SK-N-SH (cell line): ENCODE results near the gene SUCLG2. TPM values are rescaled to one million over a fixed set of nuclear protein-coding genes. Genes with fewer than 3 reads are reported as not detected.

Experiments used
- CTCF ChIA-PET: fragments of 300-600, 350-600 bp; formaldehyde crosslinking; extraction: SDS; loops from one replicate; lab custom pipeline; 2021; lab: Yijun Ruan, JAX
- POLR2A ChIA-PET: fragments of 350-600 bp; sonication (Branson Sonifier 250); formaldehyde crosslinking; extraction: SDS; loops from one replicate; lab custom pipeline; 2020; ENCODE audit warnings: antibody characterized with exemption, inconsistent platforms; lab: Yijun Ruan, JAX
- DNase-seq: peaks from one replicate; pipeline ENCODE4 v3.0.0; 2012
- H2AFZ ChIP-seq: fragments of 200-600 bp; sonication (generic); 2 replicates; pipeline ENCODE4 v1.8.1; 2016; ENCODE audit warnings: antibody characterized with exemption, mild to moderate bottlenecking, low read depth
- H3F3A ChIP-seq: fragments of 200-600 bp; sonication (generic); replicated peaks from 2 replicates; pipeline ENCODE3; 2016; ENCODE audit warnings: antibody characterized with exemption, mild to moderate bottlenecking; ENCODE audit not compliant: insufficient read depth
- H3K27ac ChIP-seq, 2 experiments: fragments of 200-500 bp in 1 of 2; fragments of 200-600 bp in 1 of 2; sonication (Bioruptor generic) in 1 of 2; sonication (generic), shearing (Covaris generic) in 1 of 2; 2 replicates each; pipeline versions ENCODE4 v1.5.1 to v1.6.1; 2014 to 2016; ENCODE audit warnings: low read depth in 2 of 2, inconsistent platforms in 1 of 2, low read length in 1 of 2, mild to moderate bottlenecking in 1 of 2, mixed read lengths in 1 of 2
- H3K27me3 ChIP-seq: fragments of 200-600 bp; sonication (generic), shearing (Covaris generic); 2 replicates; pipeline ENCODE4 v1.6.1; 2016; ENCODE audit warnings: mixed run types; ENCODE audit not compliant: insufficient read depth
- H3K36me3 ChIP-seq, 2 experiments: fragments of 200-500 bp in 1 of 2; fragments of 200-600 bp in 1 of 2; sonication (Bioruptor generic) in 1 of 2; sonication (generic) in 1 of 2; replicated peaks in 1 of 2; 2 replicates each; pipeline versions ENCODE3 to v1.5.1; 2014 to 2016; ENCODE audit warnings: low read length in 1 of 2, mild to moderate bottlenecking in 1 of 2; ENCODE audit not compliant: insufficient read depth in 2 of 2, control insufficient read depth in 1 of 2
- H3K4me1 ChIP-seq, 2 experiments: fragments of 200-500 bp in 1 of 2; fragments of 200-600 bp in 1 of 2; sonication (Bioruptor generic) in 1 of 2; sonication (generic), shearing (Covaris generic) in 1 of 2; 2 replicates each; pipeline versions ENCODE4 v1.5.1 to v1.6.1; 2014 to 2016; ENCODE audit warnings: low read depth in 1 of 2, low read length in 1 of 2, mixed run types in 1 of 2; ENCODE audit not compliant: insufficient read depth in 2 of 2, control insufficient read depth in 1 of 2
- H3K4me2 ChIP-seq: fragments of 200-600 bp; sonication (generic), shearing (Covaris generic); 2 replicates; pipeline ENCODE4 v1.6.1; 2017; ENCODE audit warnings: mixed run types
- H3K4me3 ChIP-seq, 2 experiments: fragments of 200-500 bp in 1 of 2; fragments of 200-600 bp in 1 of 2; sonication (Bioruptor generic) in 1 of 2; sonication (generic), shearing (Covaris generic) in 1 of 2; 2 replicates each; pipeline versions ENCODE4 v1.5.1 to v1.8.1; 2014 to 2016; ENCODE audit warnings: low read depth in 2 of 2, inconsistent platforms in 1 of 2, low read length in 1 of 2, mild to moderate bottlenecking in 1 of 2, mixed read lengths in 1 of 2, moderate library complexity in 1 of 2
- H3K79me2 ChIP-seq: fragments of 200-600 bp; sonication (generic); 2 replicates; pipeline ENCODE4 v1.8.1; 2017; ENCODE audit warnings: mild to moderate bottlenecking; ENCODE audit not compliant: insufficient read depth
- H3K9ac ChIP-seq: fragments of 200-600 bp; sonication (generic); 2 replicates; pipeline ENCODE4 v1.6.1; 2017; ENCODE audit warnings: mixed run types
- H3K9me2 ChIP-seq: fragments of 200-600 bp; sonication (generic); 2 replicates; pipeline ENCODE4 v1.6.1; 2017; ENCODE audit warnings: mixed run types
- H3K9me3 ChIP-seq: fragments of 200-600 bp; sonication (generic); 2 replicates; pipeline ENCODE4 v1.6.1; 2017; ENCODE audit warnings: mixed run types, mild to moderate bottlenecking, moderate library complexity
- H4K20me1 ChIP-seq: fragments of 200-600 bp; sonication (generic); 2 replicates; pipeline ENCODE4 v1.6.1; 2017; ENCODE audit warnings: mild to moderate bottlenecking, mixed run types; ENCODE audit not compliant: insufficient read depth
- CHD2 ChIP-seq: fragments of 150-350 bp; IDR thresholded peaks from 2 replicates; pipeline ENCODE4 v1.6.1; 2018; ENCODE audit warnings: low read length; ENCODE audit not compliant: partially characterized antibody
- ELF1 ChIP-seq: IDR thresholded peaks from 2 replicates; pipeline ENCODE4 v1.4.0; 2012
- EZH2phosphoT487 ChIP-seq: fragments of 200-600 bp; sonication (generic); IDR thresholded peaks from 2 replicates; pipeline ENCODE4 v1.6.1; 2017; ENCODE audit warnings: low read depth, mixed run types, mild to moderate bottlenecking, antibody characterized with exemption, moderate library complexity, borderline replicate concordance
- GATA2 ChIP-seq: sonication (generic); formaldehyde crosslinking; IDR thresholded peaks from 2 replicates; pipeline ENCODE4 v1.5.0; 2020; ENCODE audit warnings: mild to moderate bottlenecking, missing genetic modification reagents
- MEF2A ChIP-seq: IDR thresholded peaks from 2 replicates; pipeline ENCODE4 v1.4.0; 2012; ENCODE audit warnings: low read depth, borderline replicate concordance
- NFIC ChIP-seq: IDR thresholded peaks from 2 replicates; pipeline ENCODE4 v1.4.0; 2012; ENCODE audit warnings: borderline replicate concordance
- POLR2AphosphoS5 ChIP-seq: IDR thresholded peaks from 2 replicates; pipeline ENCODE4 v1.6.1; 2012; ENCODE audit warnings: low read depth, low read length
- RCOR1 ChIP-seq: fragments of 150-350 bp; IDR thresholded peaks from 2 replicates; pipeline ENCODE4 v1.6.1; 2017; ENCODE audit warnings: antibody characterized with exemption, low read length
- RFX5 ChIP-seq: IDR thresholded peaks from 2 replicates; pipeline ENCODE4 v1.6.1; 2012; ENCODE audit warnings: mild to moderate bottlenecking, improper control_type of control experiment, low read length
- SIN3A ChIP-seq: IDR thresholded peaks from 2 replicates; pipeline ENCODE4 v1.6.1; 2012; ENCODE audit warnings: low read depth, mild to moderate bottlenecking, low read length, moderate library complexity, borderline replicate concordance
- SMC3 ChIP-seq: IDR thresholded peaks from 2 replicates; pipeline ENCODE4 v1.6.1; 2012; ENCODE audit warnings: low read depth, low read length, improper control_type of control experiment
- YY1 ChIP-seq: IDR thresholded peaks from 2 replicates; pipeline ENCODE4 v1.4.0; 2012; ENCODE audit warnings: low read depth, mild to moderate bottlenecking
- WGBS: methylation state at CpG from one replicate; pipeline ENCODE4 v1.1.6; 2017; ENCODE audit warnings: low lambda C conversion rate; 5-methylcytosine and 5-hydroxymethylcytosine counted together
- polyA plus RNA-seq, 3 experiments: library from polyadenylated mRNA; depleted of rRNA; stranded (reverse); fragments of >200 nt; gene quantifications; 2 replicates each; pipeline ENCODE4 v1.2.3, GENCODE V29; 2012
- TF ChIP-seq, protein P1 (sequence below): IDR thresholded peaks from 2 replicates; pipeline ENCODE4 v1.6.1; 2012; ENCODE audit warnings: mild to moderate bottlenecking, low read depth, low read length, moderate library complexity
- TF ChIP-seq, protein P2 (sequence below): fragments of 150-350 bp; IDR thresholded peaks from 2 replicates; pipeline ENCODE4 v1.6.1; 2017; ENCODE audit warnings: antibody characterized with exemption, low read length, low read depth, borderline replicate concordance
- TF ChIP-seq, protein P3 (sequence below): fragments of 150-350 bp; IDR thresholded peaks from 2 replicates; pipeline ENCODE4 v1.6.1; 2016; ENCODE audit warnings: mild to moderate bottlenecking, low read depth, low read length
- TF ChIP-seq, protein P4 (sequence below): IDR thresholded peaks from 2 replicates; pipeline ENCODE4; 2012
- TF ChIP-seq, protein P5 (sequence below): IDR thresholded peaks from 2 replicates; pipeline ENCODE4 v1.4.0; 2012; ENCODE audit warnings: low read depth, borderline replicate concordance

SUCLG2 gene
- polyA plus RNA-seq, 1 of the 3 experiments (the other 2 are of a cell fraction) = 20.2 TPM

DNA sequence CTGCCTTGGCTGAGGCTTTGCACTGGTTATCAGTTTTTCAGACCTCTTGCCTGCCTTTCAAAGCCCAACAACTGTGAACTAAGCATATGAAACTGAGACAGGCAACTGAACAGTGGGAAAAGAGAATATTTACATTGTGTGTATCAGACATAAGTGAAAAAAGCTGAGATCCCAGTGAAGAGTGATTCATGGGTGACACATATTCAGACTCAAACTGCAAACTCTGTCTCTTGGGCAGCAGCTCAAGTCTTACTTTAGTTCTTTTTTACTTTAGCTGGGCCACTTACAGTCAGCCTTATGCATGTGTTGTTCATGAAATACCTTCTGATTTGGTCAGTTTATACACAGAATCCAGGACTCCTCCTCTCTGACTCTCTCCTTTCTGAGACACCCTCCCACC lies 19.2 kb downstream of the SUCLG2 start (continued):
- TF ChIP-seq GATA2 (CRISPR knock-in tag) = no peak
- TF ChIP-seq CHD2 = no peak
- TF ChIP-seq, protein P1, sequence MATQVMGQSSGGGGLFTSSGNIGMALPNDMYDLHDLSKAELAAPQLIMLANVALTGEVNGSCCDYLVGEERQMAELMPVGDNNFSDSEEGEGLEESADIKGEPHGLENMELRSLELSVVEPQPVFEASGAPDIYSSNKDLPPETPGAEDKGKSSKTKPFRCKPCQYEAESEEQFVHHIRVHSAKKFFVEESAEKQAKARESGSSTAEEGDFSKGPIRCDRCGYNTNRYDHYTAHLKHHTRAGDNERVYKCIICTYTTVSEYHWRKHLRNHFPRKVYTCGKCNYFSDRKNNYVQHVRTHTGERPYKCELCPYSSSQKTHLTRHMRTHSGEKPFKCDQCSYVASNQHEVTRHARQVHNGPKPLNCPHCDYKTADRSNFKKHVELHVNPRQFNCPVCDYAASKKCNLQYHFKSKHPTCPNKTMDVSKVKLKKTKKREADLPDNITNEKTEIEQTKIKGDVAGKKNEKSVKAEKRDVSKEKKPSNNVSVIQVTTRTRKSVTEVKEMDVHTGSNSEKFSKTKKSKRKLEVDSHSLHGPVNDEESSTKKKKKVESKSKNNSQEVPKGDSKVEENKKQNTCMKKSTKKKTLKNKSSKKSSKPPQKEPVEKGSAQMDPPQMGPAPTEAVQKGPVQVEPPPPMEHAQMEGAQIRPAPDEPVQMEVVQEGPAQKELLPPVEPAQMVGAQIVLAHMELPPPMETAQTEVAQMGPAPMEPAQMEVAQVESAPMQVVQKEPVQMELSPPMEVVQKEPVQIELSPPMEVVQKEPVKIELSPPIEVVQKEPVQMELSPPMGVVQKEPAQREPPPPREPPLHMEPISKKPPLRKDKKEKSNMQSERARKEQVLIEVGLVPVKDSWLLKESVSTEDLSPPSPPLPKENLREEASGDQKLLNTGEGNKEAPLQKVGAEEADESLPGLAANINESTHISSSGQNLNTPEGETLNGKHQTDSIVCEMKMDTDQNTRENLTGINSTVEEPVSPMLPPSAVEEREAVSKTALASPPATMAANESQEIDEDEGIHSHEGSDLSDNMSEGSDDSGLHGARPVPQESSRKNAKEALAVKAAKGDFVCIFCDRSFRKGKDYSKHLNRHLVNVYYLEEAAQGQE = no peak
- TF ChIP-seq YY1 = no peak

DNA sequence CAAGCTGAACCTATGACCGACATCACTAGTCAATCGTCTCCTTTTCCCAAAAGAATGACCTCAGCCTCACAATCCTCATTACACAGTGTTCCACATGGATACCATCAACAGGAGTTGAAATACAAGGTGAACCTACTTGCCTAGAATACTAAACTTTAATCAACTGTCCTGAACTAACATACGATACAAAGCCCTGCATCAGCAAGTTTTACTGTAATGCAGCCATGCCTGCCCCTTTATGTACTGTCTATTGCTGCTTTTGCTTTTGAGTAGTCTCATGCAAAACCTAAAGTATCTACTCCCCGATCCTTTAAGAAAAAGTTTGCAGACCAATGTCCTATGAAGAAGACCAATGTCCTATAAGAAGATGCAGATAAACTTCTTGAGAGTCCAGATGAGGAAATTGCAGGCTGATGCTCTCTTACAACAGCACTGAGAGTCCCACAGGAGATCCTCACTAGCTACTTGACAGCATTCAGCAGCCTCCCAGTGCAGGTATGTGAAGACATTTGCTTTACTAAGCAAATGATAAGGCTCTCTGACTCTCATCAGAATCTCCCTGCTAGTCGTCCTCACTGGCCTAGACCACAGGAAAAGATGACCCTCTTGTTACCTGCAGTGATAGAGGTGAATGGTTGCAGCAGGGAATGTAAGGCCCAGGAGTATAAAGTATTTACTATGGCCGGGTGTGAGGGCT lies 23.6 kb downstream of the SUCLG2 start:
- H4K20me1 ChIP-seq = 0 out of 2 replicates have a peak, but pooled peaks cover 5% of the 10 kb centered on the region
- H2AFZ ChIP-seq = no peak overlapping the region
- no peak overlapping the region for H3K9ac ChIP-seq
- H3K9me3 ChIP-seq = no peaks in the 10 kb centered on the region
- no peak overlapping the region for H3K4me3 ChIP-seq
- no peak for DNase-seq
- H3K79me2 ChIP-seq = peaks cover 73% of the 10 kb centered on the region
- peaks cover 13% of the 10 kb centered on the region for H3F3A ChIP-seq
- ChIA-PET CTCF (no interaction called here), POLR2A (no interaction called here)
- no peak overlapping the region for H3K27ac ChIP-seq
- 88% methylated on average over 5 of the region's 6 CpGs for WGBS
- TF ChIP-seq, protein P1 = no peak
- no peak for TF ChIP-seq MEF2A
- TF ChIP-seq ELF1 = no peak
- TF ChIP-seq POLR2AphosphoS5 = no peak
- no peak for TF ChIP-seq RFX5
- TF ChIP-seq, protein P2, sequence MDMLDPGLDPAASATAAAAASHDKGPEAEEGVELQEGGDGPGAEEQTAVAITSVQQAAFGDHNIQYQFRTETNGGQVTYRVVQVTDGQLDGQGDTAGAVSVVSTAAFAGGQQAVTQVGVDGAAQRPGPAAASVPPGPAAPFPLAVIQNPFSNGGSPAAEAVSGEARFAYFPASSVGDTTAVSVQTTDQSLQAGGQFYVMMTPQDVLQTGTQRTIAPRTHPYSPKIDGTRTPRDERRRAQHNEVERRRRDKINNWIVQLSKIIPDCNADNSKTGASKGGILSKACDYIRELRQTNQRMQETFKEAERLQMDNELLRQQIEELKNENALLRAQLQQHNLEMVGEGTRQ = no peak
- TF ChIP-seq, protein P3, sequence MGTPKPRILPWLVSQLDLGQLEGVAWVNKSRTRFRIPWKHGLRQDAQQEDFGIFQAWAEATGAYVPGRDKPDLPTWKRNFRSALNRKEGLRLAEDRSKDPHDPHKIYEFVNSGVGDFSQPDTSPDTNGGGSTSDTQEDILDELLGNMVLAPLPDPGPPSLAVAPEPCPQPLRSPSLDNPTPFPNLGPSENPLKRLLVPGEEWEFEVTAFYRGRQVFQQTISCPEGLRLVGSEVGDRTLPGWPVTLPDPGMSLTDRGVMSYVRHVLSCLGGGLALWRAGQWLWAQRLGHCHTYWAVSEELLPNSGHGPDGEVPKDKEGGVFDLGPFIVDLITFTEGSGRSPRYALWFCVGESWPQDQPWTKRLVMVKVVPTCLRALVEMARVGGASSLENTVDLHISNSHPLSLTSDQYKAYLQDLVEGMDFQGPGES = no peak
- no peak for TF ChIP-seq SMC3
- TF ChIP-seq, protein P4, sequence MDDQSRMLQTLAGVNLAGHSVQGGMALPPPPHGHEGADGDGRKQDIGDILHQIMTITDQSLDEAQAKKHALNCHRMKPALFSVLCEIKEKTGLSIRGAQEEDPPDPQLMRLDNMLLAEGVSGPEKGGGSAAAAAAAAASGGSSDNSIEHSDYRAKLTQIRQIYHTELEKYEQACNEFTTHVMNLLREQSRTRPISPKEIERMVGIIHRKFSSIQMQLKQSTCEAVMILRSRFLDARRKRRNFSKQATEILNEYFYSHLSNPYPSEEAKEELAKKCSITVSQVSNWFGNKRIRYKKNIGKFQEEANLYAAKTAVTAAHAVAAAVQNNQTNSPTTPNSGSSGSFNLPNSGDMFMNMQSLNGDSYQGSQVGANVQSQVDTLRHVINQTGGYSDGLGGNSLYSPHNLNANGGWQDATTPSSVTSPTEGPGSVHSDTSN = no peak
- no peak for TF ChIP-seq SIN3A
- TF ChIP-seq EZH2phosphoT487 = no peak
- no peak for TF ChIP-seq RCOR1
- TF ChIP-seq NFIC = no peak
- TF ChIP-seq, protein P5, sequence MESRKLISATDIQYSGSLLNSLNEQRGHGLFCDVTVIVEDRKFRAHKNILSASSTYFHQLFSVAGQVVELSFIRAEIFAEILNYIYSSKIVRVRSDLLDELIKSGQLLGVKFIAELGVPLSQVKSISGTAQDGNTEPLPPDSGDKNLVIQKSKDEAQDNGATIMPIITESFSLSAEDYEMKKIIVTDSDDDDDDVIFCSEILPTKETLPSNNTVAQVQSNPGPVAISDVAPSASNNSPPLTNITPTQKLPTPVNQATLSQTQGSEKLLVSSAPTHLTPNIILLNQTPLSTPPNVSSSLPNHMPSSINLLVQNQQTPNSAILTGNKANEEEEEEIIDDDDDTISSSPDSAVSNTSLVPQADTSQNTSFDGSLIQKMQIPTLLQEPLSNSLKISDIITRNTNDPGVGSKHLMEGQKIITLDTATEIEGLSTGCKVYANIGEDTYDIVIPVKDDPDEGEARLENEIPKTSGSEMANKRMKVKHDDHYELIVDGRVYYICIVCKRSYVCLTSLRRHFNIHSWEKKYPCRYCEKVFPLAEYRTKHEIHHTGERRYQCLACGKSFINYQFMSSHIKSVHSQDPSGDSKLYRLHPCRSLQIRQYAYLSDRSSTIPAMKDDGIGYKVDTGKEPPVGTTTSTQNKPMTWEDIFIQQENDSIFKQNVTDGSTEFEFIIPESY = no peak
- H3K9me2 ChIP-seq = no peaks in the 10 kb centered on the region
- peaks cover 0 to 12% of the 10 kb centered on the region in 2 experiments; a peak in 2 of 4 replicates for H3K4me1 ChIP-seq
- peaks cover 0 to 3% of the 10 kb centered on the region in 2 experiments for H3K36me3 ChIP-seq
- H3K4me2 ChIP-seq = no peak overlapping the region
- H3K27me3 ChIP-seq = no peaks in the 10 kb centered on the region
